Tongue (tissue), 2 donors: Measurements from ENCODE around the gene IRS2. TPM values are rescaled to one million over a fixed set of nuclear protein-coding genes. Genes with fewer than 3 reads are reported as not detected.

ENCODE experiments used
- DNase-seq: peaks from one replicate; pipeline ENCODE4 v3.0.0-alpha.2; 2015
- total RNA-seq: library from RNA; depleted of rRNA; stranded (reverse); fragments of >200 nt; gene quantifications from one replicate; pipeline ENCODE4 v1.2.3, GENCODE V29; 2014

IRS2 gene
- total RNA-seq, 1 donor from 2014 or later: 6.3 TPM

DNA sequence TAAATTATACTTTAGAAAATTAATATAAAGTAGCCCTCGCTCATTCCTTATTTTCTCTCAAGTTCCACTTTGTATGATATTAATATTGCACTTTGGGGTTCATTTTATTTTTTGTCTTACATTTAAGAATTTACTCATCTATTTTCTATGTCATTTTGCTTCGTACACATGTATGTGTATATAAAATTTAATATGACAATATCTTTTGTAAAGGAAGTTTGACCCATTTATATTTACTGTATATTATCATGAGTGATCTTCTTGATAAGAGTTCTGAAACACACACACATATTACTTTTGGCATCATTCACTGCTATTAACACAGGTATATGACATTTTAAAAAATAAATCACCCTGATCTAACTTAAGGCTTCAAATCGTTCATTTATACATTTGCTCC lies 83.1 kb downstream of the IRS2 start:
- DNase-seq: no peak
